CD4-positive, alpha-beta T cell treated with Interleukin-15 for 1 hour (primary cell): ENCODE measurements around the gene VPS35L.

Experiments
- DNase-seq: peaks from one replicate; pipeline ENCODE4 v3.0.0-alpha.2; 2020

The VPS35L gene

DNA sequence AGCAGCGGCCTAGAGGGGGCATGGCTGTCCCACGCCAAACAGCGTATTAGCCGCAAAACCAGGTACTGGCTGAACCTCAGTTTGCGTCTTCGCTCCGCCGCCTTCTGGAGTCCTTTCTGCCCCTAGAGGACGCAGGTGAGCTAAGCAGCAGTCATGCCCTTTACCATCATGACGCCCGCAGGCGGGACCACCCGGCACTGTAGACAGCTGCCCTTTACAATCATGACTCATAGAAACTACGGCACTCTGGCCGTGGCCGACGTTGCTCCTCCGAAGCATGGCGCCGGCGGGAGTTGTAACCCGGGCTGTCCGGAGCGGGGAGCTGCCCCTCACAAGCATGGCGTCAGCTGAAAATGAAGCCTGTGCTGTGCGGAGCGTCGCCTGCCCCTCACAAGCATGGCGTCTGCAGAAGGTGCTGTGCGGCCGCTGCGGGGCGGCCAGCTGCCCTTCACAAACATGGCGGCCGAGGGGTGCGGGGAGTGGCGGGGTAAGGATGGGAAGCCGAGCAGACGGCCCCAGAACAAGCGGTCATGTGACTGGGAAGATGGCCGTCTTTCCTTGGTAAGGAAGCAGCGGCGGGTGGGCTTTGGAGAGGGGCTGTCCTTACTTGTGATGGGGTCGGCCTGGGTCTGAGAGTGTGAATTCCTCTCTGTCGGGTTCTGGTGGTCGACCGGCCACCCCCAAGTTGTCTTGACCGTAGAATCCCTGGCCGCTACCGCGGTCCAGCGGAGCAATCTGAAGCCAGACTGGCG lies at the start of gene VPS35L:
TSS of gene VPS35L (plus strand) at position 518 of the 752 bp plus-strand sequence. CDS start at position 545, 27 bp downstream.
- DNase-seq = peak; percentile 98

DNA sequence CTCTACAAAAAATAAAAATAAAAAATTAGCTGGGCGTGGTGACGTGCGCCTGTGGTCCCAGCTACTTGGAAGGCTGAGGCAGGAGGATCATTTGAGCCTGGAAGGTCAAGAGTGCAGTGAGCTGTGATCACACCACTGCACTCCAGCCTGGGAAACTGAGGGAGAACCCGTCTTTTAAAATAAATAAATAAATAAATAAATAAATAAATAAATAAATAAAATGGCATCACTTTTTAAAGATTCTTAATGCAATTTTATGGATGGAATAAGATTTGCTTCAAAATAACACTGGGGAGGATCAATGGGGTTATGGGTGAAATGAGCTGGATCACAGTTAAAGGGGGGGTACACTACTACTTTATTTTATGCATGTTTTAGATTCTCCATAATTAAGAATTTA lies 48.5 kb upstream of the VPS35L start:
- DNase-seq = no peak

DNA sequence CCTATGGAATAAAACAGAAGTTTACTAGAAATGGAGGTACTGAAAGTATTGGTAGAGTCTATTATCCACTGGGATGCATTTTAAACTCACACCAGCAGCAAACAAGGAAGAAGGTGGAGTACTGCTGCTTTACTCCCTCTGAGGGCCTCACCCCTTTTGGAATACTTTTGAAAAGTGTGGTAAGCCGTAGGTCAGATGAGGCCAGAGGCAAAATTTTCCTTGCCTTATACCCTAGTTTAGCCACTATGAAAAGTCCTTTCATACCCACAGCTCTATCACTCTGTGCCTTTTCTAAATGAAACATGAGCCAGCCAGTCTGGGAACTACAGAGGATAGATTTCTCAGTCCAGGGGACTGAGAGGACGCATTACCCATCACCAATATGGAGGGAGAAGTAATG lies 47.6 kb upstream of the VPS35L start:
- DNase-seq = no peak

DNA sequence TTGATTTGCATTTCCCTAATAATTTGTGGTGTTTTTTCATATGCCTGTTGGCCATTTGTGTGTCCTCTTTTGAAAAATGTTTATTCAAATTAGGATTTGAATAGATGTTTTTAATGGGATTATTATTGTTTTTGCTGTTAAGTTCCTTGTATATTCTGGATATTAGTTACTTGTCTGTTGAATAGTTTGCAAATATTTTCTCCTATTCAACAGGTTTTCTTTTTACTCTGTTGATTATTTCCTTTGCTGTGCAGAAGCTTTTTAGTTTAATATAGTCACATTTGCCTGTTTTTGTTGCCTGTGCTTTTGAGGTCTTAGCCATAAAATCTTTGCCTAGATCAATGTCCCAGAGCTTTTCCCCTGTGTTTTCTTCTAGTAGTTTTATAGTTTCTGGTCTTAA lies 43.2 kb upstream of the VPS35L start:
- no peak for DNase-seq

DNA sequence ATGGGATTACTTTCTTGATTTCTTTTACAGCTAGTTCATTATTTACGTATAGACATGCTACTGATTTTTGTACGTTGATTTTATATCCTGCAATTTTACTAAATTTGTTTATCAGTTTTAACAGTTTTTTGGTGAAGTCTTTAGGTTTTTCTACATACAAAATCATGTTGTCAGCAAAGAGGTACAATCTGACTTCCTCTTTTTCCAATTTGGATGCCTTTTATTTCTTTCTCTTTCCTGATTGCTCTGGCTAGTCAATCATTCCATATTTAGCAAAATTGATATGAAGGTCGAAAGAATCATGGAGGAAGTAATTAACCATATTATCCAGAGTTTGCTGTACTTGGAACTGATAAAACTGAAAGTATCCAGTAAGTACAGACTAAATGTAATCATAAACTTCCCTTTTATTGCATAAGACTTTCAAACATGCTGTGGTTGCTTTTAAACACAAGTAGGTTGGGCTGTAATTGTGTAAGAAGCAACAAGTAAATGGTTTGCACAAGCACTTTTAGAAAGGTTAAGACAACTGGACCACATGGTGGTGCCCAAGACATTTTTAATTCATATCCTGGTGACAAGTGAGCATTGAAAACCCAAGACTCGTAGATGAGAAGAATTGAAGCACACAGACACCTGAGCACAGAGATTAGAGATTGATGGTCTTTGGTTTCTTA lies 42.0 kb upstream of the VPS35L start:
- no peak for DNase-seq

DNA sequence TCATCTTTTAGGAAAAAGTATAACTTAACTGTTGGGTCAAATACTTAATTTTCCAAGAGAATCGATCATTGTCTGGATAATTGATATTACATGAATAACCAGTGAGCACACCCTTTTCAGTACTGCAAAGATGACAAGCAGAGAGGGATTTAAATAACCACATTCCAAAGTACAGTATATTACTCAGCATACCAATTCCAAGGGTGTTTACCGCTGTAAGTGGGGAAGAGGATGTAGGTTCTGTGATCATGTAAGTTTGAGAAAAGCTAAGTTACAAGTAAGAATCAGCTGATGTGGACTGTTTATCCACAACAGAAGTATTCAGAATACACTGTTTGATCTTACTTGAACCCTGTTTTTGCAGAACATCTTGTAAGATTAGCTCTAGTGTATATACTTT lies 39.7 kb upstream of the VPS35L start:
- DNase-seq = no peak

DNA sequence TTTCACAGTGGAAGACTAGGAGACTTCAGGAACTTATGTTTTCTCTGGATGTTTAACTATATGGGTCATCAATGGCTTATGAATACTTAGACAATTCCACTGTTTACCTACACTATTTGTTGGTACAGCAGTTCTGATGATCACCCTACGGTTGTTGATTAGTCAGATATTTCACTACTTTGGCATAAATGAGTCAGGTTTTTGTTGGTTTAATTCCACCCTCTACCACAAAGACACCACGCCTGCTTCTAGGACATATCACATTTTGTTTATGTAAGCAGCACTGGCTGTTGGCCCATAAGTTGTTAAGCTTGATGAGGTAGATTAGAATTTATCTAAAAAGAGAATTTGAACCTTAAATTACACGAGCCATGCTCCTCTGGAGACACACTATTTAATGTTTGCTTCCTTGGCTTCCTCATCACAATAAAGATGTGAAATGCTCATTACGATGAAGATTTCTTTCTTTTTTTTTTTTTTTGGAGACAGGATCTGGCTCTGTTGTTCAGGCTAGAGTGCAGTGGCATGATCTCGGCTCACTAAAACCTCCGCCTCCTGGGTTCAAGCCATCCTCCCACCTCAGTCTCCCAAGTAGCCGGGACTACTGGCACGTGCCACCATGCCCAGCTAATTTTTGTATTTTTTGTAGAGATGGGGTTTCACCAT lies 37.9 kb upstream of the VPS35L start:
- no peak for DNase-seq

GRCh38 chr16:19518388-19518787 lies 37.1 kb upstream of the VPS35L start:
- DNase-seq = no peak

- no peak for DNase-seq
These were observed 34.6 kb upstream of the VPS35L start for GRCh38 chr16:19520861-19521331.

- peak; percentile 92 for DNase-seq
These were observed 33.8 kb upstream of the VPS35L start, which contains the start of gene GDE1 for GRCh38 chr16:19521471-19522396. TSS of gene GDE1 (minus strand) at chr16:19522098. CDS start at chr16:19521964, 134 bp downstream.

- DNase-seq = no peak
These were observed 33.1 kb upstream of the VPS35L start for GRCh38 chr16:19522397-19522732.

- DNase-seq = no peak
These were observed 32.7 kb upstream of the VPS35L start for GRCh38 chr16:19522760-19523159.

GRCh38 chr16:19523184-19523558 lies 32.3 kb upstream of the VPS35L start:
- DNase-seq = no peak

GRCh38 chr16:19523559-19524355 lies 31.7 kb upstream of the VPS35L start, which contains the start of gene CCP110:
TSS of gene CCP110 (plus strand) at chr16:19523942. CDS start at chr16:19527882, 3,940 bp downstream.
- DNase-seq = peak; percentile 93

GRCh38 chr16:19524356-19524615 lies 31.2 kb upstream of the VPS35L start:
- no peak for DNase-seq

DNA sequence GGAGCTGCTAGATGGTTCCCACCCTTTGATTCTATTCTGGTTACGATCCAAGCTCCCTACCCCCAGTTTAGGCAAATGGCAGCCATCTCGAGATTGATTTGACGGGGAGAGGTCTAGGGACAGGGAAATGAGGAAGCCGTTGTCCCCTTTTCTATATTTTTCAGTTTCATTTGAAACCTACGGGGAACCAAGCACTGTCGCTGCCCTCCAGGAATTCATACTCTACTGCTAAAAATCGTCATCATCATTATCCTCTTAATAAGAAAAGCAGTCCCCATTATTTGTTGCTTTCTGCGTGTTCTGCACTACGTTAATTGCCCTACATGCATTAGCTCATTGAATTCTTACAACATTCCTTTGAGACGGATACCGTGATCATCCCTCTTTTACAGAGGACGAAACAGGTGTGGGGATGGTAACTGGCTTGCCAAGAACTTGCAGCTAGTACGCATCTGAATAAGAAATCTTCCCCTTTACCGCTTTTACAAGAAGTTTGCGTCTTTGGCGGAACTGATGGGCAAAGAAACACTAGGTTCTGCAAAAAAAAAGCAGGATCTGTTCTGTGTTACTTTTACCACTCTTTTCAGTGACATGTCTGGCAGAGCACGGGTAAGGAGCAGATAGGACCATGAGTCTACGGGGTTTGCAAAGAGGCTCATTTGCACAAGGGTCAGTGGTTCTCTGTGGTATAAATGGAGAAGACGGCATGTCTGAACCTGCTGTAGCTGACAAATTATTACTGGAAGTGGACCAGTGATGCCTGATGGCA lies 30.7 kb upstream of the VPS35L start:
- DNase-seq = no peak

DNA sequence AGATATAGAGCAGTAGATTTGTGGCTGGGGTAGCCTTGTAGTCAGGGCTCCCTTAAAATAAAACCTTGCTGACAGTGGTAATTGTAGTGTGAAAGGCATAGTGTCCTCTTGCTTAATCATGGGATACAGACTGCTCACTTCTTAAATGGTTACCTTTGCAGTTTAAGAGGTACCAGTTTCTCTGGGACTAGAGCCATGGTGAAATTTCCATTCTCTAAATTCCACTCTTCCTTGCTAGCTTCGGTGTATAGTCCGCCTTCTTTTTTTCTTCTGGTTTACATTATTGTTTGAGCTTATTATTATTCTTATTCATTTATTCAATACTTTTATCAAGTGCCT lies 30.1 kb upstream of the VPS35L start:
- no peak for DNase-seq

DNA sequence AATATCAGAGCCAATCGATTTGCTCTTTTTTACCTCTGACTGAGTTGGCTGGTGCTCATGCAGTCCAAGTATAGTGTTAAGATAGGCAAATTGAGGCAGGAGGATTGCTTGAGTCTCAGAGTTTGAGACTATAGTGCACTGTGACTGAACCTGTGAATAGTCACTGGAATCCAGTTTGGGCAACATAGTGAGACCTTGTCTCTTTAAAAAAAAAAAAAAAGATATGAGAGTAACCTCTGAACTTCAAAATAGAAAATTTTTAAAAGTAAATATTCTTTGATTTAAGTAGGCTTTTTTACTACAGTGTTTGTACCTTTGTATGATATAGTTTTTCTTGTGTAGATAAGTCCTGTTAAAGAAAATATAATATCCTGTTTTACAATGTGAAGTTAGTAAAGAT lies 28.3 kb upstream of the VPS35L start:
- DNase-seq = no peak

DNA sequence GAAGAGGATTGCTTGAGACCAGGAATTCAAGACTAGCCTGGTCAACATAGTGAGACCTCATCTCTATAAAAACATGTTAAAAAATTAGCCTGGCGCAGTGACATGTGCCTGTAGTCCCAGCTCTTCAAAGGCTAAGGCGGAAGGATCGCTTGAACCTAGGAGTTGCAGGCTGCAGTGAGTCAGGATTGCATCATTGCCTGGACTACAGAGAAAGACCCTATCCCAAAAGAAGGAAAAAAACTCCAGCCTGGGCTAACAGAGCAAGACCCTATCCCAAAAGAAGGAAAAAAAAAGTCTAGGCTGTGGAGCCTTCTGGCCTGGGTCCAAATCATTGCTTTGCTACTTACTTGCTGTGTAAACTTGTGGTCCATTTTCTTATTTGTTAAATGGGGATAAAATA lies 26.8 kb upstream of the VPS35L start:
- DNase-seq = no peak

GRCh38 chr16:19532601-19533000 lies 22.9 kb upstream of the VPS35L start:
- DNase-seq = no peak

DNA sequence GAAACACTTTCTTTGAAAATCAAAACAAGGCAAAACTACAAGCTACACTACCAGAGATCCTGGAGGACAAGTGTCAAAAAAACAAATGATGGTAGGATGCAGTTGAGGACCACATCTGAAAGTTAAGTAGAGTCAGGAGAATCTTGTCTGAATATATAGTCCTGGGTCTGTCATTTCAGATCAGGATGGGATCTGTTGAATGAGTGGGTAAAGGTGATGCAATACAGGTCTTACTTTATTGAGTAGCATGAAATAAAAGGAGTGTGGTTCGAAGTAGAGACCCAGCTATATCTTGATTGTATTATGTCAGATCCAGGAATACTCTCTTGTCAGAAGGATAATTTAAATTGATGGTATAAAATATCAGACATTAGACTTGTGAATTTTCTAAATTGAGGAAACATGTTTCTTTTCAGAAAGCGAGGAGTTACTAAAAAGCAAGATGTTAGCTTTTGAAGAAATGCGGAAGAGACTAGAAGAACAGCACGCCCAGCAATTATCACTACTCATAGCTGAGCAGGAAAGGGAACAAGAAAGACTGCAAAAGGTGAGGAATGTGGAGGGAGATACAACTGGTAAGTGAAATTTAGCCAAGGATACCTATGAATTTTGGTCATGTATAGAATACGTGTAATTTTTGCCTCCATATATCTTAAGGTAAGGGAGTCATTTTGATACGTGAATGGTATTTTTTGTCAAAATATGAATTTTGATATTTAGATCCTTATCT lies 15.1 kb upstream of the VPS35L start:
- DNase-seq = no peak
